GM19023 (cell line): ENCODE results near the gene DNAJC18.
"Not testable (repeated sequence)": the region's sequence is repeated elsewhere in the genome, so short reads cannot be mapped to it uniquely, and the experiment has no call there.

Experiments used
- ATAC-seq: cut with Tn5 transposase; IDR thresholded peaks from one replicate; pipeline ENCODE4 v1.9.1; 2021; ENCODE audit warnings: mild to moderate bottlenecking, moderate library complexity; ENCODE audit not compliant: unreplicated experiment

DNAJC18 gene

GRCh38 chr5:139461698-139462097 is 22.4 kb upstream of the DNAJC18 start:
- no peak for ATAC-seq

GRCh38 chr5:139461176-139461575 is 21.9 kb upstream of the DNAJC18 start:
- ATAC-seq: no peak

GRCh38 chr5:139460455-139460854 is 21.1 kb upstream of the DNAJC18 start:
- ATAC-seq: no peak

GRCh38 chr5:139459451-139459934 is 20.2 kb upstream of the DNAJC18 start:
- peak; percentile 36 for ATAC-seq

- peak; percentile 45 for ATAC-seq
These were observed 19.5 kb upstream of the DNAJC18 start for GRCh38 chr5:139458580-139459407.

- ATAC-seq: peak; percentile 35
These were observed 18.5 kb upstream of the DNAJC18 start for GRCh38 chr5:139457653-139458306.

GRCh38 chr5:139457241-139457640 is 17.9 kb upstream of the DNAJC18 start:
- no peak for ATAC-seq

GRCh38 chr5:139456776-139457175 is 17.5 kb upstream of the DNAJC18 start:
- no peak for ATAC-seq

- ATAC-seq: no peak
These were observed 15.4 kb upstream of the DNAJC18 start for GRCh38 chr5:139454568-139455290.

- no peak for ATAC-seq
These were observed 14.6 kb upstream of the DNAJC18 start for GRCh38 chr5:139453683-139454567.

- ATAC-seq: no peak
These were observed 12.7 kb upstream of the DNAJC18 start for GRCh38 chr5:139451878-139452660.

GRCh38 chr5:139451176-139451575 is 11.9 kb upstream of the DNAJC18 start:
- no peak for ATAC-seq

- ATAC-seq: peak; percentile 63
These were observed 7.8 kb upstream of the DNAJC18 start for GRCh38 chr5:139446956-139447779.

- no peak for ATAC-seq
These were observed 6.2 kb upstream of the DNAJC18 start for GRCh38 chr5:139445325-139446170.

GRCh38 chr5:139443831-139444453 is 4.6 kb upstream of the DNAJC18 start:
- ATAC-seq: no peak

- ATAC-seq: not testable (repeated sequence)
These were observed 1.1 kb upstream of the DNAJC18 start for GRCh38 chr5:139440416-139440815.

- ATAC-seq: no peak
These were observed 665 bp downstream of the DNAJC18 start for GRCh38 chr5:139438707-139439012.

- no peak for ATAC-seq
These were observed 3.6 kb downstream of the DNAJC18 start for GRCh38 chr5:139435676-139436075.
